A549 treated with ZK216348 at 1 μM for 4 hours (cell line): ENCODE data around the gene SPI1. TPM values are rescaled to one million over a fixed set of nuclear protein-coding genes. Genes with fewer than 3 reads are reported as not detected.

Source experiments
- total RNA-seq: library from RNA; stranded (reverse); fragments of 200-300 nt; extraction: Qiagen RNA extraction; gene quantifications from 5 replicates; pipeline ENCODE4 v1.2.3, GENCODE V29; 2022; ENCODE audit warnings: low read depth

SPI1 gene
- 0.32 TPM in 1 of 5 replicates, not detected in the others for total RNA-seq

GRCh38 chr11:47378010-47378835 is at the start of gene SPI1:
TSS of gene SPI1 (minus strand) at chr11:47378547. CDS start at chr11:47378353, 194 bp downstream.

GRCh38 chr11:47426062-47426956 is 48.0 kb upstream of the SPI1 start, which contains the start of gene PSMC3:
TSS of gene PSMC3 (minus strand) at chr11:47426439. CDS start at chr11:47426279, 160 bp downstream.

GRCh38 chr11:47407746-47408590 is 29.6 kb upstream of the SPI1 start, which contains the start of gene SLC39A13:
TSS of gene SLC39A13 (plus strand) at chr11:47408590. CDS start at chr11:47410095, 1,505 bp downstream.

GRCh38 chr11:47352556-47352955 is 25.8 kb downstream of the SPI1 start, which contains the start of gene MYBPC3:
TSS of gene MYBPC3 (minus strand) at chr11:47352702. CDS start at chr11:47352647, 55 bp downstream.

Other genes with a start within 250 kb of the SPI1 start
- gene ARFGAP2, start 201.7 kb downstream of the SPI1 start, total RNA-seq: 26.0 to 40.5 TPM (median 32.5 TPM) in 5 replicates
- 22.2 to 35.1 TPM (median 32.1 TPM) in 5 replicates for gene PACSIN3, start 192.1 kb downstream of the SPI1 start, total RNA-seq
- gene DDB2, start 163.6 kb downstream of the SPI1 start, total RNA-seq: 78.1 to 95.2 TPM (median 88.8 TPM) in 5 replicates
- gene ACP2, start 129.7 kb downstream of the SPI1 start, total RNA-seq: 20.6 to 24.7 TPM (median 21.7 TPM) in 5 replicates
- gene NR1H3, start 120.6 kb downstream of the SPI1 start, total RNA-seq: 7.6 to 15.6 TPM (median 11.9 TPM) in 5 replicates
- 21.1 to 23.7 TPM (median 23.0 TPM) in 5 replicates for gene MADD, start 108.4 kb downstream of the SPI1 start, total RNA-seq
- 0.06 to 0.09 TPM (median 0.07 TPM) in 5 replicates for gene MYBPC3, start 25.8 kb downstream of the SPI1 start, total RNA-seq
- 25.8 to 59.6 TPM (median 49.6 TPM) in 5 replicates for gene SLC39A13, start 30.0 kb upstream of the SPI1 start, total RNA-seq
- gene PSMC3, start 47.9 kb upstream of the SPI1 start, total RNA-seq: 186 to 247 TPM (median 201 TPM) in 5 replicates
- gene RAPSN, start 70.6 kb upstream of the SPI1 start, total RNA-seq: 0.46 TPM in 1 of 5 replicates, not detected in the others
- 38.6 to 58.5 TPM (median 45.5 TPM) in 5 replicates for gene CELF1, start 174.6 kb upstream of the SPI1 start, total RNA-seq
- gene PTPMT1, start 187.1 kb upstream of the SPI1 start, total RNA-seq: 56.7 to 76.1 TPM (median 72.6 TPM) in 5 replicates
- gene KBTBD4, start 200.4 kb upstream of the SPI1 start, total RNA-seq: 17.8 to 21.2 TPM (median 19.9 TPM) in 5 replicates
- 106 to 151 TPM (median 125 TPM) in 5 replicates for gene NDUFS3, start 200.5 kb upstream of the SPI1 start, total RNA-seq
- 0.33 TPM in 1 of 5 replicates, not detected in the others for gene FAM180B, start 208.1 kb upstream of the SPI1 start, total RNA-seq
- gene C1QTNF4, start 215.9 kb upstream of the SPI1 start, total RNA-seq: 0.23 TPM in 1 of 5 replicates, not detected in the others